GM12873 (cell line): ENCODE data around the gene RSPO3.

Experiments used
- CTCF ChIP-seq: IDR thresholded peaks from 2 replicates; pipeline ENCODE4 v1.5.1; 2012; ENCODE audit warnings: low read depth, mild to moderate bottlenecking, moderate library complexity, low read length, control low read depth; ENCODE audit not compliant: insufficient read depth; ENCODE audit errors: missing control alignments

RSPO3 gene

GRCh38 chr6:127243501-127243900, 125.0 kb downstream of the RSPO3 start:
- no peak for TF ChIP-seq CTCF
